Measurements from ENCODE around the gene ANKRD62.
"Not testable (repeated sequence)": the region's sequence is repeated elsewhere in the genome, so short reads cannot be mapped to it uniquely, and the experiment has no call there.

The ANKRD62 gene

GRCh38 chr18:12066910-12067511 lies 26.6 kb upstream of the ANKRD62 start:
- Histone ChIP-seq H3K4me2 (ENCODE audit: low read depth, low read length, poor library complexity, severe bottlenecking) (no peak overlapping the region), H3K9ac (ENCODE audit: low read length) (no peak overlapping the region), H3K4me3 (ENCODE audit: insufficient read depth, low read length, poor library complexity, severe bottlenecking) (no peak overlapping the region), H3K27ac (ENCODE audit: low read depth, low read length) (no peak overlapping the region), H2AFZ (ENCODE audit: low read depth, low read length, severe bottlenecking) (no peak overlapping the region), H3K36me3 (ENCODE audit: low read length) (no peaks in the 10 kb centered on the region), H3K79me2 (ENCODE audit: insufficient read depth, low read length) (no peaks in the 10 kb centered on the region), H3K27me3 (ENCODE audit: low read length) (no peaks in the 10 kb centered on the region), H4K20me1 (ENCODE audit: low read depth, low read length) (no peaks in the 10 kb centered on the region), H3F3A (ENCODE audit: insufficient read depth) (no peaks in the 10 kb centered on the region), H3K9me3 (ENCODE audit: insufficient read depth, low read length) (no peaks in the 10 kb centered on the region), H3K9me2 (replicated peaks; ENCODE audit: insufficient read depth, low read length) (no peaks in the 10 kb centered on the region)
- TF ChIP-seq EZH2phosphoT487 (conservative IDR thresholded peaks at IDR 0.05; ENCODE audit: low read length) (no peak), CTCF (IDR thresholded peaks at IDR 0.05; ENCODE audit: insufficient read depth, low read length, poor library complexity, severe bottlenecking) (no peak)

- Histone ChIP-seq H3K4me3 (ENCODE audit: insufficient read depth, low read length, poor library complexity, severe bottlenecking) (no peak overlapping the region), H3K79me2 (ENCODE audit: insufficient read depth, low read length) (no peaks in the 10 kb centered on the region), H3K27ac (ENCODE audit: low read depth, low read length) (no peak overlapping the region), H2AFZ (ENCODE audit: low read depth, low read length, severe bottlenecking) (no peak overlapping the region), H3K36me3 (ENCODE audit: low read length) (no peaks in the 10 kb centered on the region), H3K9ac (ENCODE audit: low read length) (no peak overlapping the region), H4K20me1 (ENCODE audit: low read depth, low read length) (no peaks in the 10 kb centered on the region), H3K27me3 (ENCODE audit: low read length) (no peaks in the 10 kb centered on the region), H3K9me2 (replicated peaks; ENCODE audit: insufficient read depth, low read length) (no peaks in the 10 kb centered on the region), H3K4me2 (ENCODE audit: low read depth, low read length, poor library complexity, severe bottlenecking) (no peak overlapping the region), H3F3A (ENCODE audit: insufficient read depth) (no peaks in the 10 kb centered on the region), H3K9me3 (ENCODE audit: insufficient read depth, low read length) (no peaks in the 10 kb centered on the region)
- TF ChIP-seq CTCF (IDR thresholded peaks at IDR 0.05; ENCODE audit: insufficient read depth, low read length, poor library complexity, severe bottlenecking) (no peak), EZH2phosphoT487 (conservative IDR thresholded peaks at IDR 0.05; ENCODE audit: low read length) (no peak)
These were observed 26.0 kb upstream of the ANKRD62 start for GRCh38 chr18:12067671-12068070.

GRCh38 chr18:12068316-12068949 lies 25.2 kb upstream of the ANKRD62 start:
- H3K4me3 ChIP-seq (ENCODE audit: insufficient read depth, low read length, poor library complexity, severe bottlenecking); H3K9me2 ChIP-seq (replicated peaks; ENCODE audit: insufficient read depth, low read length); H3K79me2 ChIP-seq (ENCODE audit: insufficient read depth, low read length); H3F3A ChIP-seq (ENCODE audit: insufficient read depth); H4K20me1 ChIP-seq (ENCODE audit: low read depth, low read length); H3K4me2 ChIP-seq (ENCODE audit: low read depth, low read length, poor library complexity, severe bottlenecking); H3K9me3 ChIP-seq (ENCODE audit: insufficient read depth, low read length); H3K27me3 ChIP-seq (ENCODE audit: low read length); H2AFZ ChIP-seq (ENCODE audit: low read depth, low read length, severe bottlenecking); H3K27ac ChIP-seq (ENCODE audit: low read depth, low read length); H3K36me3 ChIP-seq (ENCODE audit: low read length); H3K9ac ChIP-seq (ENCODE audit: low read length): not testable (repeated sequence)

- no peaks in the 10 kb centered on the region for H3K36me3 ChIP-seq (ENCODE audit: low read length)
- H3K9me3 ChIP-seq (ENCODE audit: insufficient read depth, low read length): no peaks in the 10 kb centered on the region
- H3K27me3 ChIP-seq (ENCODE audit: low read length): no peaks in the 10 kb centered on the region
- no peak overlapping the region for H3K27ac ChIP-seq (ENCODE audit: low read depth, low read length)
- H2AFZ ChIP-seq (ENCODE audit: low read depth, low read length, severe bottlenecking): no peak overlapping the region
- H3K9ac ChIP-seq (ENCODE audit: low read length): no peak overlapping the region
- no peaks in the 10 kb centered on the region for H4K20me1 ChIP-seq (ENCODE audit: low read depth, low read length)
- TF ChIP-seq CTCF (IDR thresholded peaks at IDR 0.05; ENCODE audit: insufficient read depth, low read length, poor library complexity, severe bottlenecking): no peak
- TF ChIP-seq EZH2phosphoT487 (conservative IDR thresholded peaks at IDR 0.05; ENCODE audit: low read length): no peak
- H3K4me2 ChIP-seq (ENCODE audit: low read depth, low read length, poor library complexity, severe bottlenecking): no peak overlapping the region
- H3K79me2 ChIP-seq (ENCODE audit: insufficient read depth, low read length): no peaks in the 10 kb centered on the region
- H3K4me3 ChIP-seq (ENCODE audit: insufficient read depth, low read length, poor library complexity, severe bottlenecking): no peak overlapping the region
- no peaks in the 10 kb centered on the region for H3K9me2 ChIP-seq (replicated peaks; ENCODE audit: insufficient read depth, low read length)
- H3F3A ChIP-seq (ENCODE audit: insufficient read depth): no peaks in the 10 kb centered on the region
These were observed 24.7 kb upstream of the ANKRD62 start for GRCh38 chr18:12068950-12069320.

GRCh38 chr18:12071066-12071465 lies 22.6 kb upstream of the ANKRD62 start:
- not testable (repeated sequence) for H3K79me2 ChIP-seq (ENCODE audit: insufficient read depth, low read length); H4K20me1 ChIP-seq (ENCODE audit: low read depth, low read length); H3K4me3 ChIP-seq (ENCODE audit: insufficient read depth, low read length, poor library complexity, severe bottlenecking); H3K9ac ChIP-seq (ENCODE audit: low read length); H3K27ac ChIP-seq (ENCODE audit: low read depth, low read length); H3K36me3 ChIP-seq (ENCODE audit: low read length); H3F3A ChIP-seq (ENCODE audit: insufficient read depth); H3K9me2 ChIP-seq (replicated peaks; ENCODE audit: insufficient read depth, low read length); H3K4me2 ChIP-seq (ENCODE audit: low read depth, low read length, poor library complexity, severe bottlenecking); H2AFZ ChIP-seq (ENCODE audit: low read depth, low read length, severe bottlenecking); H3K9me3 ChIP-seq (ENCODE audit: insufficient read depth, low read length); H3K27me3 ChIP-seq (ENCODE audit: low read length)
